Cerebellar cortex (tissue), 1 donor: Measurements from ENCODE around the gene SLC38A10.
A peak's percentile ranks its signal among the peaks of the same experiment; 100 is the strongest.
"Not testable (repeated sequence)": the region's sequence is repeated elsewhere in the genome, so short reads cannot be mapped to it uniquely, and the experiment has no call there.

Experiments
- DNase-seq: peaks from one replicate; pipeline ENCODE4 v3.0.0-alpha.2; 2015; ENCODE audit warnings: low spot score

The SLC38A10 gene

DNA sequence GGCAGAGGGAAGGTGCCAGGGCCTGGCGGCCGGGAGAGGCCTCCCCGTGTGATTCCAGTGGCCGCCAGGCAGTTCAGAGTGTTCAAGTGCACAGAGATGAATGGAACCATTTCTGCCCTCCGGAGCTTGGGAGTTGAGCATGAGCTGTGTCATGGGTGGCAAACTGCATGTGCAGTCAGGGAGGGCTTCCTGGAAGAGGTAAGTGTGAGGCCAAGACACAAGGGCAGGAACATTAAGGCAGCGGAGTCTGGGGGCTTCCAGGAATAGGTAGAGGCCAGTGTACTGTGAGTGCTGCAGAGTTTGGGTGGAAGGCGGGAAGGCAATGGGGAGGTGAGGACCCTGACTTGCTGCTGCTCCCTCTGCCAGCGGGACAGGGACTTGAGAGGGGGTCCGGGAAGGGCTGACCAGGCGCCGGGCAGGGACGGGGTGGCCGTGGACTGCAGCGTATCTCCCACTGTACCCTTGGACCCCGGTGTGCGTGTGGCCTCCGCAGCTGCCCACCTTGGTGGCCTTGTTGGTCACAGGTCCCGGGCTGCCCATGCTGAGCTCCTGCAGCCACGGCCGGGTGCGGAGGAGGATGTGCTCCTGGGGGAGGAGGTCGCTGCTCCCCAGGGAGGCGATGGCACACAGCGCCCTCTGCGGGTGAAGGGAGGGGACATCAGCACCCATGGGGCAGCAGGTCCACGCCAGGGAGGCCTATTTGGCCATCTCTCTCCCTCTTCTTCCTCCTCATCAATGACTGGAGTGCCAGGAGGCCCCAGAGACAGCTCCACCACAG lies 64.9 kb downstream of the SLC38A10 start:
- DNase-seq = no peak

DNA sequence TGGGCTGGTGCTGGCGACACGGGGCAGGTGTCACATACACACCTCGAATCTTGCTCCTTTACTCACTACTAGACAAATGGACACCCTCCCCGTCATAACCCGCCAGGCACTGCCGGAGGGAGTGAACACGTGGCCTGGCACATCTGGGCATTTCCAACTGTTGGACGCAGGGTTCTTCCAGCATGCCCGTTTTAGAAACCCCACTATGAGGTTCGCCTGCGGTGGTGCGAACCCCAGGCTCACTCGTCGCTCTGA lies 65.5 kb downstream of the SLC38A10 start:
- DNase-seq = no peak

DNA sequence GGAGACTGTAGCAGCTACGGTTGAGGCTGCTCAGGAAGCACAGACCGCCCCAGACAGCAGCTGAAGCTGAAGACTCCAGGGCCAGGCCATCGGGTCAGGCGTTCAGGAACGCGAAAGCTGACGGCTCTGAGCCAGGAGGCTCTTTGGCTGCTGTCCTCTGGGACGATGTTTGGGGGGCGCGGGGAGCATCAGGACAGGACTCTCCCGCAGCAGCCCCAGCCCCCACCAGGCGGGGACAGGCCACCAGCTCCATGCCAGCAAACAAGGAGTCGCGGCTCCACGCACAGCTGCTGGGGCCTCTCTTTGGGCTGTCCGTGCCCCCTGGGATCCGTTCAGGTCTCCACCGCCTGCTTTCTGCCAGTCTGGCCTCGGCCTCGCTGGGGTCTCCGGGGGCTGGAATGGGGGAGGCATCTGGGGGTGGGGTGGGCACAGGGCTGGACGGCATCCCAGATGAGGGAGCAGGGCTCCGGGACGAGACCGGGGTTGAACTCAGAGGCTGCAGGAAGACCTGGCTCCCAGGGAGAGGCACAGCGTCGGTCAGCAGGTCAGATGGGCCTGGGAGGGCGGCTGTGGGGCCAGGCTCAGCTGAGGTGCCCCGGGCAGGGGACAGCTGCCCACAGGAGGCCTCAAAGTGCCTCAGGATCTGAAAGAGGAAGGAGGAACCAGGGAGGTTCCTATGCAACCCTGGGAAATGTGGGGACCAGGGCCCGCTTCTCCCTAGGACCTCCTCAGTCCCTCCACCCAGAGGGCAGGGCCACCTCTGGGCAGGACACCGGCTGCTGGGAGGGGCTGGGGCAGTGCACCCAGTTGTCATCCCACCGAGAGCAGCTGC lies 66.1 kb downstream of the SLC38A10 start:
- no peak for DNase-seq

DNA sequence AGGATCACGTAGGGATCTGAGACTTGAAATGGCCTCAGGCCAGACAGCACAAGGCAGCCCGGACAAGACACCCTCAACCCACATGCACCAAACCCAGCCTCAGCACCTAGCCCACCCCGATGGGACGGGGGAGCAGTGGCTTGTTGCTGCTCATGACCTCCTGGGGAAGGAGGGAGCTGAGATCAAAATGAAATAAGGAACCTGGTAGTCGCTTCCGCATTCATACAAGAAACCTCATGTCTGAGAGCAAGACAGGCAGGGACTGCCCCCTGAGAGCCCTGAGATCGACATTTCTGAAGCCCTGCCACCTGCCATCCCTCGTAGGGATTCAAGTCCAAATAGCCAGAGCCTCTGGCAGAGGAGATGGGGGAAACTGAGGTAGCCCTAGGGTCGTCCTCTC lies 66.7 kb downstream of the SLC38A10 start:
- DNase-seq = no peak

DNA sequence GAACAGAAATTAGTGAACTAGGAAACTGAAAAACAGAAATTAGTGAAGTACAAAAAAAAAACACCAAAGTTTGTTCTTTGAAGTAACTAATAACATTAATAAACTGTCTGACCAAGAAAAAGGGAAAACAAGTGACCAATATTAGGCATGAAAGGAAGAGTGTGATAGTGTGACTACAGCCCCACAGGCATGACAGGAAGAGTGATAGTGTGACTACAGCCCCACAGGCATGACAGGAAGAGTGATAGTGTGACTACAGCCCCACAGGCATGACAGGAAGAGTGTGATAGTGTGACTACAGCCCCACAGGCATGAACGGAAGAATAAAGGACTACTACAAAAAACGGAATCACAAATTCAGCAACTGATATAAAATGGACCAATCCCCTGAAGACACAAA lies 67.5 kb downstream of the SLC38A10 start:
- not testable (repeated sequence) for DNase-seq

DNA sequence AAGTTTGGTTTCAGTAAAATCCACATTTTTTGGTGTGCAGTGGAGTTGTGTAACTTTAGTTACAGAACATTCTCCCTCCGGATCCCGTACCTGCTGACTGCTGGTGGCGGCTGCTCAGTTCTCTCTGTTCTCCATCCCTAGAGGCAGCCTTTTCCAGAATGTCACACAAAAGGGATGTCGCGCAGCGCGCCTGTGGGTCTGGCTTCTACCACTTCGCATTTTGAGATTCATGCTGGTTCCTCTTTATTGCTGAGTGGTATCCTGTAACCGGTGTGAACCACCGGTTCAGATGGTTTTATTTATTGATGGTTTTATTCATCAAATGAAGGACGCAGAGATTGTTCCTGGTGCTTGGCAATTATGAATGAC lies 71.4 kb downstream of the SLC38A10 start:
- peak; percentile 28 for DNase-seq

DNA sequence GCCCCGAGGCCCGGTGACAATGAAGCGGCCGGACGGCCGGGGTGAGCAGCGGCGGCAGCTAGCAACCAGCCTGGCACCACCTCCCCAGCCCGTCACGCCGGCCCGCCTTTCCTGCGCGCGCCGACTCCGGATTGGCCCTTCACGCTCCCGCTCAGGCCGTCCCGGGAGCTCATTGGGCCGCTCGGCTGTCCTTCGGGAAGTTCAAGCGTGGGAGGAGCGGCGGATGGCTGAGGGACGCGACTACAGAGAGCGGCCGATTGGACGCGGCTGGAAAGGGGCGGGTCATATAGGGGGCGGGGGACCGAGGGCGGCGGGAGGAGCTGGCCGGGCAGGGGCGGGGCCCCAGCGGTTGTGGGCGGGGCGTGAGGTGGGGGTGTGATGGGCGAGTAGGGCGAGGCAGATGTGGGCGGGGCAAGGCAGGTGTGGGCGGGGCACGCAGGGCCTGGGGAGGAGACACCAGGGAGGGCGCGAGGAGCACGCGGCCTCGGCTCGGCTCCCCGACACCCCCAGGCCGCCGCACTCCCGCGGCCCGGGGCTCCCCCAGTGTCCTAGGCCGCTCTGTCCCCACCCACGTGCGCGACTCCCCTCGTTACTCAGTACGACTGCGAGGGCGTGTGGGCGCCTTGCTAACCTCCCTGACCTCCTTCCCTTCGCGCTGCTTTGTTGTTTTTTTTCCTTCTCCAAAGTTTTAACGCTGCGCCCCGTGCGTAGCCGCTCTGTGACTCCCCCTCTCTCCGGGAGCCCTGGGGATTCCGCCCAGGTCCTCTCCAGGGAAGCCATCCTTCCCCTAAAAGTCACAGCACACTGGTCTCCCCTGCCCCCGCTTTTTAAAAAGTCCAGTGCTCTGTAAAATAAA lies 72.0 kb downstream of the SLC38A10 start, which contains the start of gene CEP131:
Gene CEP131, minus strand, starts transcription at position 60 of the 856 bp plus-strand sequence. CDS start 2,909 bp downstream, outside the sequence.
- peak; percentile 98 for DNase-seq

DNA sequence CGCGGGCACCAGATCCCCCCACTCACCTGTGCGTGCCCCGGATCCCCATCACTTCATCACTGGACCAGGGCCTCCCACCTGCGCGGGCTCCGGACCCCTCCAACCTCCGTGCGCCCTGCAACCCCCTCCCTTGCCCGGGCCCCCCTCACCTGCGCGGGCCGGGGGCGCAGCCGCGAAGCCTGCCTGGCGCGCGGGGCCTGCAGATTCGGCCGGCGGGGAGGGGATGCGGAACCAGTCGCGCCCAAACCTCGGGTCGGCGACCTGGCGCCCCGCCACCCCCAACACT lies 72.5 kb downstream of the SLC38A10 start:
- no peak for DNase-seq

DNA sequence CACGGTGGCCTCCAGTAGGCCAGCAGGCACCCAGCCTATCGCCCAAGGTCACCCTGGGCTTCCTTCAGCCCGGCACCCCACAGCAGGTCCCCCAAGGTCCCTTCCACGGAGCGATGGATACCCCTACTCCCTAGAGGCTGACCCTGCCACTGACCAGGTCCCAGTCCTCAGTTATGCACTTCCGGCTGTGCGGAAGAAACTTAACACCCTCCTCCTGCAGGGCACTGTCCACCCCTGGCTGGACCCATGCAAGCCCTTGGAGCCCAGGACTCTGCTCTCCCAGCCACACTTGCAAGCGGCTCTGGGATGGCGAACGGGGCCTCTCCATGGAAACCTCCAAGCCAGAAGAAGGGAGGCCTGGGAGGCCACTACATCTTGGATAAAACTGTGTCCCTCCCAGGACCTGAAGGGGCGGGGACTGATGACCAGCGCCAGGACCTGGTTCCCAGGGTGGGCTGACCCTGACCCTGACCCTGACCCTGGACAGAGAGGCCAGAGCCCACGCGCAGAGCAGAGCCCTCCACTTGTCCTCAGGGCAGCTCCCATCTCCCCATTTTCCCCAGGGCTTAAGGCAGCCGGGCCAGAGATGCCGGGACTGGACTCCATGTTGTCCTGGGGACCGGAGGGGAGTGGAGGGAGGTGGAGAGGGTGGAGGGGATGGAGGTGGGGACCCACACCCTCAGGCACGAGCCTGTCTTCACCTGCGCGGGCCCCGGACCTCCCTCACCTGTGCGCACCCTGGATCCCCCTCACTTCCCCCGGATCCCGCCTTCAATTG lies 73.1 kb downstream of the SLC38A10 start:
- no peak for DNase-seq

DNA sequence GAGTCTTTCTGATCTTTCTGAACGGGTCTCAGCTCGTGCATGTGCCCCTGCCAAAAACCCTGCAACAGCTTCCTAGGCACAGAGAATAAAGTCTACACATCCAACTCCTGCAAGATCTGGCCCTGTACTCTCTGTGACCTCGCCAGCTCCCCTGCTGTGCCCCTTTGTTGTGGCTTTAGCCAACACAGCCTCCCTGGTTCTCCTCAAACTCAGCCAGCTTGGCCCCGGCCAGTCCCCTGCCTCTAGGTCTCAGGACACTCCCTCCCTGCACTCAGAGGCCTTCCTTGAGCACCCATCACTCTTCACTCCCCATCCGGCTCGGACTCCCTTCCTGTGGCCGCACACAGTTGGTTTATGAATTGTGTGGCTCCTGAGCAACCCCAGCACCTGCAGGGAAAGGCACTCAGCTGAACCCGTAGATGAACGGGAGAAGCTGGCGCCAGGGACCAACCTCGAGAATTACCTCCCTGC lies 73.7 kb downstream of the SLC38A10 start:
- DNase-seq = no peak

DNA sequence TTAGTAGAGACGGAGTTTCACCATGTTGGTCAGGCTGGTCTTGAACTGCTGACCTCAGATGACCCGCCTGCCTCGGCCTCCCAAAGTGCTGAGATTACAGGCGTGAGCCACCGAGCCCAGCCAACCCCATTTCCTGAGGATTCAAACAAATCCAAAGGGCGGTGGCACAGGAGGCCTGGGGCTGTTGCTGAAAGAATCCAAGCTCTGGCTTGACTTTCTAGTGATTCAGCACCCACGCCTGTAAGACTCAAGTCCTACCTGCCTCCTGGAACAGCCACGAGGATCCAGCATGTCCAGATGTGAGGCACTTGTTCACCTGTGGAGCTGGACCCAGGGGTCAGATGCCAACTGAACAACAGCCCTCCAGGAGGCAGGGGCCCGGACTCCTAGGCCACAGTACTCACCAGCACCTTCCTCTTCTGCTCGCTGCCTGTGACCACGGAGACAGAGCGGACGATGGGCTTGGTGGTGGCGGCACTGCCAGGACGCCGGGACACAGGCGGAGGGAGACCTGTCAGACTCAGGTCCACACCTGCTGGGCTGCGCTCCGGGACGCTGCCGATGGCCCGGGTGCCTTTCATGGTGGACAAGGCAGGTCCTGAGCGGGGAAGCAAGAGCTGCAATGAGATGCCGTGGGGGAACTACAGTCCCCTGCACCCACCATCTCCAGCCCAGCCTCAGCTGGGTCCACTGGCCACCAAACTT lies 75.5 kb downstream of the SLC38A10 start:
- DNase-seq = no peak

DNA sequence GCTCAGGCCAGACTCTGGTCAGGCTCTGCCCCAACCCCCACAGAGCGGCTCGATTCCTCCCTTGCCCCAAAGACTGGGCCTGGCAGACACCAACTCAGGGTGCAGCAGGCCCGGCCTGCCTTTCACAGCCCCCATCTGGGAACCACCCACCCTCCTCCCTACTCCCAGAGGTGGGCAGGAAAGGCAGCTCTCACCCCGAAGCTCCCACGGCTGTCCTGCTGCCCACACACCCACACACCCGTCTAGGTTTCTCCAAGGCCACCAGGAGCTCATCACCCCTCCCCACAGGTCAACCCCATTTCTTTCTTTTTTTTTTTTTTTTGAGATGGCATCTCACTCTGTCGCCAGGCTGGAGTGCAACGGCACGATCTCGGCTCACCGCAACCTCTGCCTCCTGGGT lies 76.1 kb downstream of the SLC38A10 start:
- DNase-seq = no peak

DNA sequence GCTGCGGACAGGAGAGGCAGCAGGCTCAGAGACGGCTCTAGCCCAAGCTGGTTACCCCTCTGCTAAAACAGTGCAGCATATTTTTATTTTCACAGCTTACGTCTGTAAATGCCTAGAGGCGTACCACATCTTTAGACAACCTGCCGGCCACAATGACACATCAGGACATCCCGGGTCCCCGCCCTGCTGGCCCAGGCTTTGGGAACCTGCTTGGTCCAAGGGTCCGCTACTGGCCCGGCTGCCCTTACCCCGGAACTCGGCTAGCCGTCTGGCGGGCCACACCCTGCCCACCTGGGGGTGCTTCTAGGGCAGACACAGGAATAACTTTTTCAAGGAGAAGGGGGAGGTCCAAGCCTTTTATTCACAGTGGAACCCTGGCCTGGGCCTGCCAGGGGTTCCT lies 76.6 kb downstream of the SLC38A10 start:
- DNase-seq = no peak

DNA sequence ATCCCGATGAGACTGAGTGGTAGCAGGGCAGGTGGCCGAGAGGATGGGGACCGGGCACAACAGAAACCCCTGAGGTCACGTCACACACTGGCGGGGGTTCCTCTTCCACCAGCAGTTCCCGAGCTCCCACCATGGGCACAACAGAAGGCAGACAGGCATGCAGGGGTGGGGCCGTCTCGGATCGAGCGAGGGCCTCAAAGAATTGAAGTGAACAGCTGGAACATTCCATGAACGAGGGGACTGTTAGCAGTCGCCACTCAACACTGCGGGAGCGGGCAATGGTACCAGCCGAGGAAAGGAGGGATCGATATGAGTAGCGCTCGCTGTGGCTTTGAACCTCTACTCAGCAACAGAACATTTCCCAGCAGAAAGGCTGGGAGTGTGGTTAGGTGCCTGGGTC lies 77.6 kb downstream of the SLC38A10 start:
- no peak for DNase-seq

DNA sequence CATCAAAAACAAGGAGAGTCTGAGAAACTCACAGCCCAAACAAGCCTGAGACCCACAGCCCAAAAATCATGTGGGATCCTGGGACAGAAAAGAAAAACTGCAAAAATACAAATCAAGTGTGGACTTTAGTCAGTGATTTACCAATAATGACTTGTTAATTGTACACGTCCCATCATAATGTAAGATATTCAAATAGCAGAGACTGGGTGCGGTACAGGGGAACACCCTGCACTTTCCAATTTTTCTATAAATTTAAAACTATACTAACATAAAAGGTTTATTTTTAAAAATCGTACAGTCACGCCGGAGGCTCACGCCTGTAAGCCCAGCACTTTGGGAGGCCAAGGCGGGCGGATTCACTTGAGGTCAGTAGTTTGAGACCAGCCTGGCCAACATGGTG lies 81.1 kb downstream of the SLC38A10 start:
- DNase-seq = no peak

DNA sequence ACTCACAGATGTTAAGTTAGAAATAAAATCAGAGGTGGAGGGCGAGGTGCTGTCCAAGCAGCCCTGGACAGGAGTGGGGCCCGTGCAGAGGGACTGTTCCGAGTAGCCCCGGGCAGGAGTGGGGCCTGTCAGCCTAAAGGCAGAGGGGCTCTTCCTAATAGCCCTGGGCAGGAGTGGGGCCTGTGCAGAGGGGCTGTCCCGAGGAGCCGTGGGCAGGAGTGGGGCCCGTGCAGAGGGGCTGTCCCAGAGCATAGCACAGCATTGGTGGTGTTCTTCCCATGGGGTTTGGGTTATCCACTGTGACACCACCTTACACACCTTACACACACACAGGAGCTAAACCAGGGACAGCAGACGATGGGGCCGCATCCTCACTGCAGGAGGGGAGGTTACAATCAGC lies 82.7 kb downstream of the SLC38A10 start:
- no peak for DNase-seq

DNA sequence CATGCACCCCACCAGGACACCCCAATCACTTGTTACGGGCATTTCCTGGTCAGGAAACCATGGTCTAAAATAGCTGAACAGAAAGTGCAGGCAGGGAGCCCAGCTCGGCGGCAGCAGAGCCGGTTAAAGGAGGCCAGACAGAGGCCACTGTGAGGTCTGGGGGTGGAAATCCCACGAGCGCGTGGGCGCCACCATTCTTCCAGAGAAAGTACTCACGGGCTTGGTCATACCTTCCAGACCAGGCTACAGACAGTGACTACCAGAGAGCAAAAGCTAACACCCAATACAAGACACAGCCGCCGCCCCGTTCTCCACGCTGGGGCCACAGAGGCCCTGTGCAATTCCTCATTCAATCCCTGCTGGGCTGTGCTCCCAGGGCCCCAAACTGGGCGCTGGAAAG lies 84.2 kb downstream of the SLC38A10 start:
- DNase-seq = no peak

DNA sequence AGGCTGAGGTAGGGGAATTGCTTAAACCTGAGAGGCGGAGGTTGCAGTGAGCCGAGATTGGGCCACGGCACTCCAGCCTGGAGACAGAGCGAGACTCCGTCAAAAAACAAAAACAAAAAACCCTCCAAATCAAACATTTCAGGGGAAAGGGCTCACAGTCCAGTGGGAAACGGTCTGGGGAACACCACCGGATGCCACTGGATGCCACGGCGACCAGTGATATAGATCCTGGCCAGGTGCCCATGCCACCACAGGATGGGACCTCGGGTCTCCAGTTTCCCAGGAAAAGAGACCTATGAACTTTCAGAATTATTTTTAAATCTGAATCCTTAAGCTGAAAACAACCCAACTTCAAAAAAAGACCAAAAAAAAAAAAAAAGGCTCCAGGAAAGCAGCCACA lies 84.6 kb downstream of the SLC38A10 start:
- DNase-seq = no peak

DNA sequence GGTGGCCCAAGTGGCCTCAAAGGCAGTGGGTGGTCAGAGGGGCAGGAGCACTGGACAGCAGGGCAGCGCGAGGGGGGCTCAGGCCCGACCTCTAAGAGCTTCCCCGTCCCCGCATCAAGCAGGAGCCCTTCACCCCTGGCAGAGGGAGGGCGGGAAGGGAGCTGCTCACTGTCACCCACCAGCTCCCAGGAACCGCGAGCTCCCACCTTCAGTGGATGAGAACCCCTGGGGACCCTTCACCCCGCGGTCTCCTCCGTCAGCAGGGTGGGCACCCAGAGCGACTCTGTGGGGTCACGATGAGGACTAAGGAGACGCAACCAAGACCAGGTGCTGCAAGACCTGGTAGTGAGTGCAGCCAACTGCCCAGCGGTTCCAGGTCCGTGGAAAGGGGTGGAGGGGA lies 86.0 kb downstream of the SLC38A10 start:
- no peak for DNase-seq

DNA sequence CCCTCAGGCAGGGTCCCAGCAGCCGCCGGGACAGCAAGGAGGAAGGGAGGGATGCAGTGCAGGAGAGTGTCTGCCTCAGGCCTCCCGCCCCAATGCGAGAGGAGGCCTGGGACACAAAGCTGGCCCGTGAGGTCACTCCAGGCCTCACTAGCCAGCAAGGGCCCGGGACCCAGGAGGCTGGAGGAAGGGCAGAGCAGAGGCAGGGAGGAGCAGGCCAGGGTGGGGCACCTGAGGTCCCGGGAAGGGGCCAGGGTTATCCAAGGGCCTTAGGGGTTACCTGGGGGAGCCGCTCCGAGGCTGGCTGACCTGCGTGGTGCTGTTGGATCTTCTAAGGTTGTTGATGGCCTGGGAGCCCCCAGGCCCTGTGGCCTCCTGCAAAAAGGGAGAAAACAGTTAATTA lies 86.5 kb downstream of the SLC38A10 start:
- DNase-seq = no peak
